Measurements from ENCODE around the gene OR51A7.
"Not testable (repeated sequence)": the region's sequence is repeated elsewhere in the genome, so short reads cannot be mapped to it uniquely, and the experiment has no call there.

OR51A7 gene

DNA sequence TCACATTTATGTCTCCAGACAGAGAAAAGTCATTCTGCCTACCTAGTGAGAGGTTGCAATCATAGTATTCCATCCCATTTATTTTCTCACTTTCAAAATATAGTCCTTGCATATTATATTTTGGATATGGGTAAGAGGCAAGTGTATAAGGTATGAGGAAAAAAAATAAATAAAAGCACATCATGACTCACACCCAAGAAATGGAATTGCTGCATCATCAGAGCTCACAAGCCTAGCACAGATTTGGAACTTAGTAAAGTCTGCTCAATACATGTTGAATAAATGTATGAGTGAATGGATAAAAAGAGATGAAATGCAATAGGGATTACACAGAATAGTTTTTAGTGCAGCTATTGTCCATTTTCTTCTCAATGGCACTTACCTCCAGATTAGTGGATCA is 23.0 kb downstream of the OR51A7 start:
- DNase-seq, result peak; percentile 16
- in situ Hi-C loops (cut with HindIII; ENCODE audit: low pct_ligation_motif_present, low sequenced_read_pairs), result no loop called here
- TF ChIP-seq, protein P1, sequence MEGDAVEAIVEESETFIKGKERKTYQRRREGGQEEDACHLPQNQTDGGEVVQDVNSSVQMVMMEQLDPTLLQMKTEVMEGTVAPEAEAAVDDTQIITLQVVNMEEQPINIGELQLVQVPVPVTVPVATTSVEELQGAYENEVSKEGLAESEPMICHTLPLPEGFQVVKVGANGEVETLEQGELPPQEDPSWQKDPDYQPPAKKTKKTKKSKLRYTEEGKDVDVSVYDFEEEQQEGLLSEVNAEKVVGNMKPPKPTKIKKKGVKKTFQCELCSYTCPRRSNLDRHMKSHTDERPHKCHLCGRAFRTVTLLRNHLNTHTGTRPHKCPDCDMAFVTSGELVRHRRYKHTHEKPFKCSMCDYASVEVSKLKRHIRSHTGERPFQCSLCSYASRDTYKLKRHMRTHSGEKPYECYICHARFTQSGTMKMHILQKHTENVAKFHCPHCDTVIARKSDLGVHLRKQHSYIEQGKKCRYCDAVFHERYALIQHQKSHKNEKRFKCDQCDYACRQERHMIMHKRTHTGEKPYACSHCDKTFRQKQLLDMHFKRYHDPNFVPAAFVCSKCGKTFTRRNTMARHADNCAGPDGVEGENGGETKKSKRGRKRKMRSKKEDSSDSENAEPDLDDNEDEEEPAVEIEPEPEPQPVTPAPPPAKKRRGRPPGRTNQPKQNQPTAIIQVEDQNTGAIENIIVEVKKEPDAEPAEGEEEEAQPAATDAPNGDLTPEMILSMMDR (IDR thresholded peaks at IDR 0.05; ENCODE audit: low read depth, low read length, missing control alignments), result no peak
- H3K27ac ChIP-seq, result no peak overlapping the region
- H3K36me3 ChIP-seq (replicated peaks), result no peaks in the 10 kb centered on the region
- H3K27me3 ChIP-seq (replicated peaks), result no peaks in the 10 kb centered on the region
- no peak overlapping the region for H3K4me3 ChIP-seq (ENCODE audit: low read depth, low read length)

DNA sequence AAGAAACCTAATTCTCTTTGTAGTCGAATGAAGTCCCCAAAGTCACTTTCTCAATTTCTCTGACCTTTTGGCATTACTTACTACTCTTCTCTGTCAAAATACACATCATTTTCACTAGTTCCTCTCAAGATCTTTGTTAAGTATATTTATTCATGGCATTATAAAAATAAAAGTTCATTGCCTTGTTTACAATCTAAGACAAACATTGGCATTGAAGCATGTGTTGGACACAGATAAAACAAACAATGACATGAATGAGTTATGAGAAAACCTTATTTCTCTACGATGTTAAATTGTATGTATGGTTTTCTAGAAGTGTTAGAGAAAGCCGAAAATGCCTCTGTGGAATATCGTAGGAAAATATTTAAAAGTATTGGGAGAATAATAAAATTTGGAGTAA is 29.2 kb downstream of the OR51A7 start:
- in situ Hi-C loops (cut with HindIII; ENCODE audit: low pct_ligation_motif_present, low sequenced_read_pairs), result no loop called here
- Histone ChIP-seq H3K4me3 (ENCODE audit: low read depth, low read length) (no peak overlapping the region), H3K36me3 (replicated peaks) (no peaks in the 10 kb centered on the region), H3K27me3 (replicated peaks) (no peaks in the 10 kb centered on the region), H3K27ac (no peak overlapping the region)
- no peak for DNase-seq
- TF ChIP-seq, protein P1 (IDR thresholded peaks at IDR 0.05; ENCODE audit: low read depth, low read length, missing control alignments), result no peak

DNA sequence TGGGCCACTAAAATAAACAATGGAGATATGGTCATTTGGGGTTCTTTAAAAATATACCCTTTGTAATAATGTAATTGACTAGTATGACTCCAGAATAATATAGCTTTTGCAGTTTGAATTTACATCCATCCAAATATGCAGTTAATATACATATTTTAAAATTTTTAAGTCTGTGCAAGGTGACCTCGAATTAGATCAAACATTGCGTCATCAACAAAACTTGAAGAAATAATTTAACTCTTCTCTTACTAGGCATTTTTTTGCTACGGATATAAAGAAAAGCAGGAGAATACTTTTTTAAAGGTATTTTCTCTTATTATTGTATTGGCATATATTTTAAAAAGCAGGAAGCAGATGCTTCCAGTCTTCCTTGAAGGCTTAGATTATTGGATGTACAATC is 33.2 kb downstream of the OR51A7 start:
- in situ Hi-C loops (cut with HindIII; ENCODE audit: low pct_ligation_motif_present, low sequenced_read_pairs), result no loop called here
- no peak overlapping the region for H3K27ac ChIP-seq
- no peak for DNase-seq
- TF ChIP-seq, protein P1 (IDR thresholded peaks at IDR 0.05; ENCODE audit: low read depth, low read length, missing control alignments), result no peak
- no peaks in the 10 kb centered on the region for H3K27me3 ChIP-seq (replicated peaks)
- H3K36me3 ChIP-seq (replicated peaks), result no peaks in the 10 kb centered on the region
- H3K4me3 ChIP-seq (ENCODE audit: low read depth, low read length), result no peak overlapping the region

DNA sequence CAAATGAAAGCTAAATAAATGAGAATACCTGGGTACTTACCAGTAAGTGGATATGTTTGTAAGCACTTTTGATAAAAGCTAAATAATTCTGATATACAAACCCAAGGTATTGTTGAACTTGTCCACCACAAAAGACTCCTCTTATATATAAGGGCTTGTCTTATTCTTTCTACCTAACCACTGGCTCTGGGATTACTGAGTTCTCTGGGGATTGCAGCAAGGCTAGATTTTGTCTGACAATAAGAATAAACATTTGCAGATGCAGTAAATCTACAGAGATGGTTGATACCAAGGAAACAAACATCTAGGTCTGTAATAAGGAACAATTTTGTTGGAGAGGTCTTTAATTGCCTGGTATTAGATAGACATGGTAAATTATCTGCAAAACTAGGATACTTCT is 43.9 kb downstream of the OR51A7 start, which contains the start of gene OR51A4:
Gene OR51A4 (minus strand): TSS at position 101 of the 400 bp plus-strand sequence. CDS start 505 bp downstream, outside the sequence.
- TF ChIP-seq, protein P1 (IDR thresholded peaks at IDR 0.05; ENCODE audit: low read depth, low read length, missing control alignments), result no peak
- H3K4me3 ChIP-seq (ENCODE audit: low read depth, low read length), result no peak within 1 kb of the TSS
- no peak within 1 kb of the TSS for H3K27ac ChIP-seq
- no peak for DNase-seq
- in situ Hi-C loops (cut with HindIII; ENCODE audit: low pct_ligation_motif_present, low sequenced_read_pairs), result no loop called here
- no peaks in the 10 kb centered on the region for H3K36me3 ChIP-seq (replicated peaks)
- H3K27me3 ChIP-seq (replicated peaks), result no peaks in the 10 kb centered on the region

DNA sequence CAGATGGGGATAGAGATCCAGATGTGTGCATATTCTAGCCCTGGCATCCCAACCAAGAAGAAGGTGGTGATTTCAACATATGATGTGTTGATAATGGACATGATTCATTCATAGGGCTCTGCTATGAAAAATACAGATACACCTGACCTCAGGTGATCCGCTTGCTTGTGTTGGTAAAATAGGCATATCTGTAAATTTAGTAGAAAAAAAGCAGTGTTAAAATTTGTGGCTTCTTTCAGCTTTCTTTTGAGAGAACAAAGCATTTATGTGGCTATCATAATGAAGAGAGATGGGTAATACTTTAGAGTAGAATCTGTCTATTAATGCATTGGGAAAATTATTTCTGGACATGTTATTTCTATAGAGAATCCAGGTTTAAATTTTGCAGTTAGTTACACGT is 52.0 kb downstream of the OR51A7 start, which contains the start of gene OR51A2:
Gene OR51A2 (minus strand): TSS at position 101 of the 400 bp plus-strand sequence. CDS start 0 bp downstream, at position 101.
- H3K27ac ChIP-seq; H3K27me3 ChIP-seq (replicated peaks); in situ Hi-C loops (cut with HindIII; ENCODE audit: low pct_ligation_motif_present, low sequenced_read_pairs); H3K4me3 ChIP-seq (ENCODE audit: low read depth, low read length); DNase-seq; H3K36me3 ChIP-seq (replicated peaks): not testable (repeated sequence)

DNA sequence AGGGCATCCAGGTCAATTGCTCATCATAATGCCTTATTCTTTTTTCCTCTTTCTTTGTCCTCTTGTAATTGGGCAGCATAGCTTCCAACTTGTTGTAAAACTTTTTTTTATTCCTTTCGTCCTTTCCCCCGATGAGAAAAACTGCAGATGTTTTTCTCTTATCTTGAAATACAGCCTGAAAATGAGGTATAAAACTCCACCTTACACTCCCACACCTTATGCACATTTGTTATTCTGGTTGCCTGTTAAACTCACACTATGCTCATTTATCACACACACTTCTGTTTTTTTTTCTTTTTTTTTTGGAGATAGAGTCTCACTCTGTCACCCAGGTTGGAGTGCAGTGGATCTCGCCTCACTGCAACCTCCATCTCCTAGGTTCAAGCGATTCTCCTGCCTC is 53.8 kb downstream of the OR51A7 start:
- Histone ChIP-seq H3K4me3 (ENCODE audit: low read depth, low read length) (no peak overlapping the region), H3K36me3 (replicated peaks) (no peaks in the 10 kb centered on the region), H3K27me3 (replicated peaks) (no peaks in the 10 kb centered on the region), H3K27ac (no peak overlapping the region)
- in situ Hi-C loops (cut with HindIII; ENCODE audit: low pct_ligation_motif_present, low sequenced_read_pairs), result no loop called here
- TF ChIP-seq, protein P1 (IDR thresholded peaks at IDR 0.05; ENCODE audit: low read depth, low read length, missing control alignments), result no peak
- no peak for DNase-seq
